HCT116 (cell line): ENCODE results near the gene CALM3. TPM values are rescaled to one million over a fixed set of nuclear protein-coding genes. Genes with fewer than 3 reads are reported as not detected.

Experiments
- ATAC-seq: fragments of 200-7000 bp; cut with Tn5 transposase; 2 replicates; pipeline ENCODE4 v1.9.1; 2020; ENCODE audit warnings: mild to moderate bottlenecking, moderate library complexity
- BruUV-seq: library from RNA; stranded (reverse); fragments of 400-500 nt; replicated peaks from 2 replicates; lab custom pipeline; 2021; lab: Mats Ljungman, UMichigan
- CTCF ChIA-PET: fragments of 300-600 bp; sonication (Branson Sonifier 250); formaldehyde crosslinking; loops from one replicate; lab custom pipeline; 2021; ENCODE audit warnings: antibody characterized with exemption; lab: Charles Lee
- POLR2A ChIA-PET: fragments of 300-600, 350-600 bp; sonication (Branson Sonifier 250); formaldehyde crosslinking; loops from one replicate; lab custom pipeline; 2021; ENCODE audit warnings: antibody characterized with exemption; lab: Charles Lee
- RAD21 ChIA-PET, 2 experiments: fragments of 300-600 bp; sonication (Branson Sonifier 250); formaldehyde crosslinking; loops; one replicate each; lab custom pipeline; 2023; ENCODE audit warnings: low total read pairs in 2 of 2; ENCODE audit not compliant: uncharacterized antibody in 2 of 2, unreplicated experiment in 2 of 2, low non-redundant PET in 1 of 2; lab: Charles Lee
- DNase-seq: peaks from one replicate; pipeline ENCODE4 v3.0.0-alpha.2; 2010; ENCODE audit warnings: low read depth, low spot score
- H2AFZ ChIP-seq: fragments of 200-600 bp; shearing (Covaris generic), sonication (generic); 2 replicates; pipeline ENCODE4 v1.6.1; 2017; ENCODE audit warnings: low read depth, mixed run types, mixed read lengths, antibody characterized with exemption, low read length; ENCODE audit not compliant: poor library complexity, severe bottlenecking
- H3K27ac ChIP-seq: 2 replicates; pipeline ENCODE4 v1.5.1; 2012; ENCODE audit warnings: low read depth, low read length
- H3K27me3 ChIP-seq: fragments of 200-600 bp; sonication (generic); 2 replicates; pipeline ENCODE4 v1.6.1; 2016; ENCODE audit warnings: mixed run types, low read length, mixed read lengths; ENCODE audit not compliant: insufficient read depth
- H3K36me3 ChIP-seq, 2 experiments: fragments of 200-500 bp in 1 of 2; fragments of 200-600 bp in 1 of 2; sonication (Bioruptor generic) in 1 of 2; sonication (generic) in 1 of 2; 2 replicates each; pipeline versions ENCODE4 v1.5.1 to v1.6.1; 2014 to 2016; ENCODE audit warnings: low read length in 2 of 2, inconsistent platforms in 1 of 2, mixed read lengths in 1 of 2, mixed run types in 1 of 2; ENCODE audit not compliant: insufficient read depth in 2 of 2, control insufficient read depth in 1 of 2
- H3K4me1 ChIP-seq, 2 experiments: fragments of 200-600 bp in 1 of 2; sonication (generic) in 1 of 2; 2 replicates each; pipeline versions ENCODE4 v1.5.1 to v1.6.1; 2012 to 2017; ENCODE audit warnings: low read length in 2 of 2, inconsistent platforms in 1 of 2, mild to moderate bottlenecking in 1 of 2, mixed read lengths in 1 of 2, mixed run types in 1 of 2, moderate library complexity in 1 of 2; ENCODE audit not compliant: insufficient read depth in 2 of 2, control insufficient read depth in 1 of 2
- H3K4me2 ChIP-seq: fragments of 200-600 bp; sonication (generic); 2 replicates; pipeline ENCODE4 v1.6.1; 2017; ENCODE audit warnings: mixed run types, low read length, mixed read lengths
- H3K4me3 ChIP-seq, 2 experiments: fragments of 200-600 bp in 1 of 2; sonication (generic) in 1 of 2; replicated peaks in 1 of 2; 2 replicates each; pipeline ENCODE4 v1.5.1; 2011 to 2016; ENCODE audit warnings: low read length in 2 of 2, control low read depth in 1 of 2, low read depth in 1 of 2, mild to moderate bottlenecking in 1 of 2, mixed read lengths in 1 of 2, mixed run types in 1 of 2
- H3K79me2 ChIP-seq: fragments of 200-600 bp; sonication (generic); 2 replicates; pipeline ENCODE4 v1.6.1; 2017; ENCODE audit warnings: mild to moderate bottlenecking, mixed run types, low read length, moderate library complexity, mixed read lengths; ENCODE audit not compliant: insufficient read depth
- H3K9ac ChIP-seq: fragments of 200-600 bp; sonication (generic); 2 replicates; pipeline ENCODE4 v1.6.1; 2016; ENCODE audit warnings: low read length, mixed read lengths
- H3K9me2 ChIP-seq: fragments of 200-600 bp; sonication (generic), shearing (Covaris generic); 2 replicates; pipeline ENCODE4 v1.6.1; 2017; ENCODE audit warnings: mixed run types, mild to moderate bottlenecking, moderate library complexity; ENCODE audit not compliant: insufficient read depth
- H3K9me3 ChIP-seq, 2 experiments: fragments of 200-500 bp in 1 of 2; fragments of 200-600 bp in 1 of 2; sonication (Bioruptor generic) in 1 of 2; sonication (generic) in 1 of 2; 2 replicates each; pipeline ENCODE4 v1.6.1; 2014 to 2017; ENCODE audit warnings: low read length in 2 of 2, mixed read lengths in 2 of 2, inconsistent platforms in 1 of 2, low read depth in 1 of 2, mild to moderate bottlenecking in 1 of 2, mixed run types in 1 of 2, moderate library complexity in 1 of 2; ENCODE audit not compliant: control insufficient read depth in 1 of 2, insufficient read depth in 1 of 2
- H4K20me1 ChIP-seq: fragments of 200-600 bp; sonication (generic), shearing (Covaris generic); 2 replicates; pipeline ENCODE4 v1.6.1; 2017; ENCODE audit warnings: mixed run types, mild to moderate bottlenecking, moderate library complexity; ENCODE audit not compliant: insufficient read depth
- CBX3 ChIP-seq: IDR thresholded peaks from 2 replicates; pipeline ENCODE4 v1.6.1; 2012; ENCODE audit warnings: low read depth
- EGR1 ChIP-seq: IDR thresholded peaks from 2 replicates; pipeline ENCODE4 v1.6.1; 2012; ENCODE audit warnings: low read depth
- JUND ChIP-seq: IDR thresholded peaks from 2 replicates; pipeline ENCODE4 v1.6.1; 2012
- SRF ChIP-seq: IDR thresholded peaks from 2 replicates; pipeline ENCODE4 v1.6.1; 2012; ENCODE audit warnings: low read depth
- intact Hi-C: fragments of 100-400 bp; cut with micrococcal nuclease; formaldehyde crosslinking; loops from 2 replicates; pipeline ENCODE4 v1.10.0; 2022
- total RNA-seq: library from RNA; stranded (reverse); gene quantifications from one replicate; pipeline ENCODE4 v1.2.1, GENCODE V29; 2021; ENCODE audit not compliant: unreplicated experiment
- TF ChIP-seq, protein P1 (sequence below): IDR thresholded peaks from 2 replicates; pipeline ENCODE4 v1.6.1; 2012
- TF ChIP-seq, protein P2 (sequence below): IDR thresholded peaks from 2 replicates; pipeline ENCODE4 v1.6.1; 2012; ENCODE audit warnings: low read depth

CALM3 gene
- total RNA-seq, 1 experiment from 2014 or later, result 335 TPM

DNA sequence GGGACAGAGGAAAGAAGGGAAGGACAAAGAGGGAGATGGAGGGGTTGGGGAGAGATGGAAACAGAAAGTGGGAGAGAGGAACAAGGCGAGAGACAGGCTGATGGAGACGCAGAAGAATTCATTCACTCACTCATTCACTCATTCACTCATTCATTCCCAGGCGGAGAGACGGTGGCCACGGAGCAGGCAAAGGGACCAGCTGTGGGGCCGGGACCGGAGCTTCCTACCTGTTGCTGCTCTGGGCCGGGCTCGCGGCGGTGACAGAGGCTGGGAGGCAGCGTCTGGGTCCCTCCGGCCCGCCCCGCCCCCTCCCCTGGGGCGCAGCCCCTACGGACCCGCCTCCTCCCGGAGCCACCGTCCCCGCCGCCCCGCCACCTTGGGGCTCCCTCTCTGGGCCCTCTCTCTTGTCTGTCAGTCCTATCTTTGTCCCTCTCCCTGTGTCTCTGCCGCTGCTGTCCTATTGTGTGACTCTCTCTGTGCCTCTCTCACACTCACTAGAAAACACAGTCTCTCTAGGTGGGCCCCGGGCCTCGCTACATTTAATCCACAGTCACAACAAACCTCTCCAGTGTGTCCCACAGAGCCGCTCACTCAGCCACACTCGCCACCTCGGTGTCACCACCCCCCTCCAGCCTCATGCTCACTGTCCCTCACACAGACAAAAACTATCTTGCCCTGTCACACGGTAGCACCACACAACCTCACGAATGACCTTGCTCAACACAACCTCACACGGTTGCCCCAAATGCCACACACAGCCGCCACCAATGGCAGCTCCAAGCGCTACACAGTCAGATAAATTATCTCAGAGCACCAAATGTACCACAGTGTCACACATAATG, 35.0 kb downstream of the CALM3 start, which contains the start of gene GNG8:
Gene GNG8 (minus strand): TSS at position 283 of the 842 bp plus-strand sequence. CDS start 1,520 bp downstream, outside the sequence.
- RAD21 ChIA-PET, result no interaction called here
- DNase-seq (no peak), ATAC-seq (no peak)
- no peaks in the 10 kb centered on the region for H3K36me3 ChIP-seq
- H4K20me1 ChIP-seq, result no peaks in the 10 kb centered on the region
- POLR2A ChIA-PET, result no interaction called here
- no peak within 1 kb of the TSS for H3K9ac ChIP-seq
- no peak within 1 kb of the TSS for H3K4me3 ChIP-seq
- H3K9me3 ChIP-seq, result no peaks in the 10 kb centered on the region
- TF ChIP-seq CBX3, result no peak
- TF ChIP-seq, protein P1, sequence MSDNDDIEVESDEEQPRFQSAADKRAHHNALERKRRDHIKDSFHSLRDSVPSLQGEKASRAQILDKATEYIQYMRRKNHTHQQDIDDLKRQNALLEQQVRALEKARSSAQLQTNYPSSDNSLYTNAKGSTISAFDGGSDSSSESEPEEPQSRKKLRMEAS, result no peak
- TF ChIP-seq JUND, result no peak
- TF ChIP-seq SRF, result no peak
- TF ChIP-seq, protein P2, sequence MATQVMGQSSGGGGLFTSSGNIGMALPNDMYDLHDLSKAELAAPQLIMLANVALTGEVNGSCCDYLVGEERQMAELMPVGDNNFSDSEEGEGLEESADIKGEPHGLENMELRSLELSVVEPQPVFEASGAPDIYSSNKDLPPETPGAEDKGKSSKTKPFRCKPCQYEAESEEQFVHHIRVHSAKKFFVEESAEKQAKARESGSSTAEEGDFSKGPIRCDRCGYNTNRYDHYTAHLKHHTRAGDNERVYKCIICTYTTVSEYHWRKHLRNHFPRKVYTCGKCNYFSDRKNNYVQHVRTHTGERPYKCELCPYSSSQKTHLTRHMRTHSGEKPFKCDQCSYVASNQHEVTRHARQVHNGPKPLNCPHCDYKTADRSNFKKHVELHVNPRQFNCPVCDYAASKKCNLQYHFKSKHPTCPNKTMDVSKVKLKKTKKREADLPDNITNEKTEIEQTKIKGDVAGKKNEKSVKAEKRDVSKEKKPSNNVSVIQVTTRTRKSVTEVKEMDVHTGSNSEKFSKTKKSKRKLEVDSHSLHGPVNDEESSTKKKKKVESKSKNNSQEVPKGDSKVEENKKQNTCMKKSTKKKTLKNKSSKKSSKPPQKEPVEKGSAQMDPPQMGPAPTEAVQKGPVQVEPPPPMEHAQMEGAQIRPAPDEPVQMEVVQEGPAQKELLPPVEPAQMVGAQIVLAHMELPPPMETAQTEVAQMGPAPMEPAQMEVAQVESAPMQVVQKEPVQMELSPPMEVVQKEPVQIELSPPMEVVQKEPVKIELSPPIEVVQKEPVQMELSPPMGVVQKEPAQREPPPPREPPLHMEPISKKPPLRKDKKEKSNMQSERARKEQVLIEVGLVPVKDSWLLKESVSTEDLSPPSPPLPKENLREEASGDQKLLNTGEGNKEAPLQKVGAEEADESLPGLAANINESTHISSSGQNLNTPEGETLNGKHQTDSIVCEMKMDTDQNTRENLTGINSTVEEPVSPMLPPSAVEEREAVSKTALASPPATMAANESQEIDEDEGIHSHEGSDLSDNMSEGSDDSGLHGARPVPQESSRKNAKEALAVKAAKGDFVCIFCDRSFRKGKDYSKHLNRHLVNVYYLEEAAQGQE, result no peak
- TF ChIP-seq EGR1, result no peak
- H3K9me2 ChIP-seq, result no peaks in the 10 kb centered on the region
- peaks cover 20 to 34% of the 10 kb centered on the region in 2 experiments for H3K4me1 ChIP-seq
- BruUV-seq, result no TSS peak
- no peak within 1 kb of the TSS for H3K27ac ChIP-seq
- CTCF ChIA-PET, result no interaction called here
- H2AFZ ChIP-seq, result no peak within 1 kb of the TSS
- no peaks in the 10 kb centered on the region for H3K79me2 ChIP-seq
- intact Hi-C loops, result no loop called here
- no peaks in the 10 kb centered on the region for H3K27me3 ChIP-seq
- no peak within 1 kb of the TSS for H3K4me2 ChIP-seq
